H1 (cell line): Measurements from ENCODE around the gene PLXDC2. TPM values are rescaled to one million over a fixed set of nuclear protein-coding genes. Genes with fewer than 3 reads are reported as not detected.

Experiments used
- CTCF ChIA-PET: fragments of 300-600 bp; sonication (Branson Sonifier 250); formaldehyde crosslinking; loops from one replicate; lab custom pipeline; 2021; ENCODE audit not compliant: partially characterized antibody; lab: Charles Lee
- POLR2A ChIA-PET: fragments of 300-600 bp; sonication (Branson Sonifier 250); formaldehyde crosslinking; loops from one replicate; lab custom pipeline; 2021; ENCODE audit warnings: inconsistent platforms; ENCODE audit not compliant: partially characterized antibody; lab: Charles Lee
- DNase-seq, 2 experiments: peaks; one replicate each; pipeline versions ENCODE4 v3.0.0 to v3.0.0-alpha.2; 2010 to 2022; ENCODE audit warnings: low spot score in 2 of 2, low read depth in 1 of 2, mixed read lengths in 1 of 2
- FAIRE-seq: peaks from 2 replicates; lab custom pipeline; 2011; peaks lifted over from hg19 to GRCh38; lab: Jason Lieb, UNC
- H2AFZ ChIP-seq: 2 replicates; pipeline ENCODE4 v1.8.1; 2012; ENCODE audit warnings: low read length, inconsistent platforms
- H2AK5ac ChIP-seq: 2 replicates; pipeline ENCODE4 v1.6.1; 2013; ENCODE audit warnings: low read depth, low read length
- H2BK120ac ChIP-seq: replicated peaks from 2 replicates; pipeline ENCODE3; 2013; ENCODE audit warnings: low read depth, low read length, inconsistent platforms
- H2BK12ac ChIP-seq: 2 replicates; pipeline ENCODE4 v1.6.1; 2013; ENCODE audit warnings: low read depth, low read length
- H2BK15ac ChIP-seq: 2 replicates; pipeline ENCODE4 v1.6.1; 2013; ENCODE audit warnings: low read length
- H2BK20ac ChIP-seq: 2 replicates; pipeline ENCODE4 v1.6.1; 2013; ENCODE audit warnings: low read length
- H2BK5ac ChIP-seq: 2 replicates; pipeline ENCODE4 v1.6.1; 2013; ENCODE audit warnings: low read depth, low read length
- H3K14ac ChIP-seq: 2 replicates; pipeline ENCODE4 v1.6.1; 2013; ENCODE audit warnings: inconsistent platforms; ENCODE audit not compliant: insufficient read length
- H3K18ac ChIP-seq: 2 replicates; pipeline ENCODE4 v1.6.1; 2013; ENCODE audit warnings: low read length; ENCODE audit errors: extremely low read depth
- H3K23ac ChIP-seq: 2 replicates; pipeline ENCODE4 v1.6.1; 2013; ENCODE audit warnings: inconsistent platforms; ENCODE audit not compliant: insufficient read length
- H3K23me2 ChIP-seq: 2 replicates; pipeline ENCODE4 v1.6.1; 2013; ENCODE audit warnings: low read depth, low read length
- H3K27ac ChIP-seq: 2 replicates; pipeline ENCODE4 v1.6.1; 2011; ENCODE audit warnings: low read depth, low read length, inconsistent platforms
- H3K27me3 ChIP-seq, 4 experiments: replicated peaks in 1 of 4; 1 replicate in 1 of 4; 2 replicates in 3 of 4; pipeline versions ENCODE4 v1.6.1 to v1.8.1; 2011 to 2013; ENCODE audit warnings: low read length in 3 of 4, mild to moderate bottlenecking in 3 of 4, inconsistent platforms in 2 of 4, mixed read lengths in 2 of 4, moderate library complexity in 1 of 4; ENCODE audit not compliant: control insufficient read depth in 3 of 4, insufficient read depth in 3 of 4; ENCODE audit errors: extremely low read depth in 1 of 4
- H3K36me3 ChIP-seq, 4 experiments: 2 replicates each; pipeline versions ENCODE4 v1.6.1 to v1.8.1; 2011 to 2013; ENCODE audit warnings: mild to moderate bottlenecking in 4 of 4, low read length in 3 of 4, moderate library complexity in 2 of 4, control low read depth in 1 of 4, inconsistent platforms in 1 of 4; ENCODE audit not compliant: insufficient read depth in 4 of 4, control insufficient read depth in 2 of 4
- H3K4ac ChIP-seq: replicated peaks from 2 replicates; pipeline ENCODE3; 2013; ENCODE audit warnings: low read length, low read depth, mixed read lengths, inconsistent platforms; ENCODE audit not compliant: insufficient read length
- H3K4me1 ChIP-seq, 4 experiments: replicated peaks in 1 of 4; 1 replicate in 1 of 4; 2 replicates in 3 of 4; pipeline versions ENCODE4 v1.6.1 to v1.8.1; 2011 to 2013; ENCODE audit warnings: low read length in 3 of 4, inconsistent platforms in 2 of 4, mixed read lengths in 1 of 4; ENCODE audit not compliant: insufficient read depth in 4 of 4, control insufficient read depth in 3 of 4
- H3K4me2 ChIP-seq, 2 experiments: 2 replicates each; pipeline versions ENCODE4 v1.6.1 to v1.8.1; 2011 to 2013; ENCODE audit warnings: low read depth in 2 of 2, low read length in 2 of 2, control low read depth in 1 of 2, inconsistent platforms in 1 of 2, mild to moderate bottlenecking in 1 of 2; ENCODE audit not compliant: insufficient read depth in 1 of 2
- H3K4me3 ChIP-seq, 4 experiments: fragments of 200-600, 300-600 bp in 1 of 4; sonication (generic), shearing (Covaris generic), sonication (Bioruptor Twin) in 1 of 4; 2 replicates each; pipeline versions ENCODE4 v1.5.1 to v1.8.1; 2011 to 2016; ENCODE audit warnings: low read length in 4 of 4, low read depth in 3 of 4, control low read depth in 2 of 4, inconsistent platforms in 2 of 4, mild to moderate bottlenecking in 2 of 4, mixed read lengths in 1 of 4, moderate library complexity in 1 of 4; ENCODE audit not compliant: insufficient read depth in 2 of 4; ENCODE audit errors: extremely low read depth in 1 of 4
- H3K56ac ChIP-seq: replicated peaks from 2 replicates; pipeline ENCODE3; 2013; ENCODE audit warnings: low read depth, mild to moderate bottlenecking, mixed read lengths, low read length, inconsistent platforms; ENCODE audit not compliant: insufficient read length
- H3K79me1 ChIP-seq: 2 replicates; pipeline ENCODE4 v1.6.1; 2013; ENCODE audit warnings: low read depth, low read length, control low read depth
- H3K79me2 ChIP-seq, 2 experiments: 2 replicates each; pipeline versions ENCODE4 v1.6.1 to v1.8.1; 2012 to 2013; ENCODE audit warnings: low read length in 2 of 2, mild to moderate bottlenecking in 2 of 2, inconsistent platforms in 1 of 2; ENCODE audit not compliant: insufficient read depth in 2 of 2, control insufficient read depth in 1 of 2
- H3K9ac ChIP-seq, 4 experiments: replicated peaks in 1 of 4; 1 replicate in 1 of 4; 2 replicates in 3 of 4; pipeline versions ENCODE4 v1.6.1 to v1.8.1; 2011 to 2013; ENCODE audit warnings: low read depth in 3 of 4, low read length in 3 of 4, control low read depth in 2 of 4, mild to moderate bottlenecking in 2 of 4, moderate library complexity in 2 of 4, inconsistent platforms in 1 of 4; ENCODE audit errors: extremely low read depth in 1 of 4
- H3K9me3 ChIP-seq, 2 experiments: 2 replicates each; pipeline versions ENCODE4 v1.6.1 to v1.8.1; 2012 to 2013; ENCODE audit warnings: mild to moderate bottlenecking in 2 of 2, moderate library complexity in 2 of 2, control low read depth in 1 of 2, inconsistent platforms in 1 of 2, low read depth in 1 of 2, low read length in 1 of 2, mixed read lengths in 1 of 2; ENCODE audit not compliant: insufficient read depth in 2 of 2
- H4K20me1 ChIP-seq, 2 experiments: replicated peaks in 1 of 2; 2 replicates each; pipeline versions ENCODE3 to v1.8.1; 2011 to 2013; ENCODE audit warnings: inconsistent platforms in 2 of 2, low read length in 2 of 2, mild to moderate bottlenecking in 1 of 2; ENCODE audit not compliant: insufficient read depth in 2 of 2, control insufficient read depth in 1 of 2
- H4K5ac ChIP-seq: 2 replicates; pipeline ENCODE4 v1.6.1; 2013; ENCODE audit warnings: low read length, low read depth, mixed read lengths, inconsistent platforms; ENCODE audit not compliant: insufficient read length
- H4K8ac ChIP-seq: 2 replicates; pipeline ENCODE4 v1.8.0; 2013; ENCODE audit warnings: mild to moderate bottlenecking, moderate library complexity, low read length, inconsistent platforms; ENCODE audit not compliant: insufficient read depth; ENCODE audit errors: extremely low read depth
- H4K91ac ChIP-seq: replicated peaks from 2 replicates; pipeline ENCODE3; 2013; ENCODE audit warnings: low read length, mixed read lengths, inconsistent platforms; ENCODE audit not compliant: insufficient read length
- EZH2 ChIP-seq: fragments of 200-600 bp; sonication (generic); IDR thresholded peaks from 2 replicates; pipeline ENCODE4 v1.7.1; 2012; ENCODE audit warnings: low read depth, mild to moderate bottlenecking, moderate library complexity, low read length, inconsistent platforms; ENCODE audit not compliant: severe bottlenecking
- KDM4A ChIP-seq: IDR thresholded peaks from one replicate; pipeline ENCODE4 v1.7.1; 2012; ENCODE audit warnings: low read depth, mild to moderate bottlenecking, moderate library complexity, low read length, inconsistent platforms; ENCODE audit not compliant: severe bottlenecking
- MAFK ChIP-seq: IDR thresholded peaks from 2 replicates; pipeline ENCODE4 v1.6.1; 2012; ENCODE audit warnings: low read depth, mild to moderate bottlenecking, improper control_type of control experiment, low read length
- MAX ChIP-seq: IDR thresholded peaks from 2 replicates; pipeline ENCODE4 v1.6.1; 2012; ENCODE audit warnings: inconsistent platforms
- WGBS, 2 experiments: shearing (Covaris generic) in 1 of 2; methylation state at CpG; one replicate each; pipeline versions ENCODE4 v1.1.6 to v1.1.7; 2013 to 2015; ENCODE audit warnings: low lambda C conversion rate in 2 of 2, mixed read lengths in 2 of 2, inconsistent platforms in 1 of 2, low coverage in 1 of 2, missing lambda C conversion rate in 1 of 2; ENCODE audit not compliant: insufficient replicate concordance in 2 of 2, insufficient coverage in 1 of 2, insufficient read length in 1 of 2; ENCODE audit errors: extremely low coverage in 1 of 2, missing lambda C conversion rate in 1 of 2; 5-methylcytosine and 5-hydroxymethylcytosine counted together
- polyA plus RNA-seq, 7 experiments: library from polyadenylated mRNA; depleted of rRNA in 3 of 7; stranded (reverse) in 5 of 7; unstranded in 2 of 7; fragments of >200 nt in 5 of 7; fragments of 200-250 nt in 2 of 7; gene quantifications; 1 replicate in 5 of 7; 2 replicates in 1 of 7; 4 replicates in 1 of 7; pipeline versions ENCODE4 v1.2.1 to v1.2.3, GENCODE V29; 2011 to 2013; ENCODE audit warnings: missing spikeins in 2 of 7, mixed read lengths in 2 of 7
- total RNA-seq: library from RNA; stranded (reverse); fragmentation: NEBNext Ultra II Directional; extraction: Animal tissue kit (Norgen Biotek cat#: 25700); gene quantifications from 2 replicates; pipeline ENCODE4 v1.2.1, GENCODE V29; 2021

PLXDC2 gene
- total and polyA plus RNA-seq, 2 of the 8 experiments (the other 6 are each of a cell fraction or from before 2014, with no cell fraction given) = 23.0 to 40.5 TPM

GRCh38 chr10:20302033-20302432 is 485.8 kb downstream of the PLXDC2 start:
- no peak overlapping the region for H2AFZ ChIP-seq

More at GRCh38 chr10:20302033-20302432, 485.8 kb downstream of the PLXDC2 start:
- Histone ChIP-seq H4K5ac (no peak overlapping the region), H3K4me1 (no peaks in the 10 kb centered on the region), H2BK20ac (no peak overlapping the region), H3K79me2 (no peaks in the 10 kb centered on the region)
- POLR2A ChIA-PET = no interaction called here
- TF ChIP-seq KDM4A (no peak), MAX (no peak), MAFK (no peak), EZH2 (no peak)
- TF ChIP-seq, all 59 proteins: peak for 0
- Histone ChIP-seq H2BK12ac (no peak overlapping the region), H3K9ac (no peak overlapping the region), H4K8ac (no peak overlapping the region), H3K4ac (no peak overlapping the region), H3K14ac (no peak overlapping the region), H3K4me2 (no peak overlapping the region), H4K20me1 (no peaks in the 10 kb centered on the region), H3K27ac (no peak overlapping the region), H3K36me3 (peaks cover 0 to 9% (median 0%) of the 10 kb centered on the region in 4 experiments; a peak in 3 of 8 replicates), H3K23ac (no peak overlapping the region), H3K27me3 (no peaks in the 10 kb centered on the region), H4K91ac (no peak overlapping the region), H3K4me3 (no peak overlapping the region), H3K18ac (no peak overlapping the region), H2AK5ac (no peak overlapping the region), H3K23me2 (no peaks in the 10 kb centered on the region), H2BK15ac (no peak overlapping the region), H2BK120ac (no peak overlapping the region), H3K56ac (no peak overlapping the region), H2BK5ac (no peak overlapping the region), H3K79me1 (no peaks in the 10 kb centered on the region), H3K9me3 (peaks cover 25% of the 10 kb centered on the region in 2 experiments)
- no peak for DNase-seq
- CTCF ChIA-PET = no interaction called here
- whole genome bisulfite sequencing, 2 experiments = 87% methylated on average over 2 of the region's 2 CpGs; no CpG with 5 or more reads in 1 of the 2 experiments
- FAIRE-seq = no peak
